HCT116 (cell line): ENCODE results near the gene KLHL9. TPM values are rescaled to one million over a fixed set of nuclear protein-coding genes. Genes with fewer than 3 reads are reported as not detected.

Experiments
- ATAC-seq: fragments of 200-7000 bp; cut with Tn5 transposase; 2 replicates; pipeline ENCODE4 v1.9.1; 2020; ENCODE audit warnings: mild to moderate bottlenecking, moderate library complexity
- BruUV-seq: library from RNA; stranded (reverse); fragments of 400-500 nt; replicated peaks from 2 replicates; lab custom pipeline; 2021; lab: Mats Ljungman, UMichigan
- CTCF ChIA-PET: fragments of 300-600 bp; sonication (Branson Sonifier 250); formaldehyde crosslinking; loops from one replicate; lab custom pipeline; 2021; ENCODE audit warnings: antibody characterized with exemption; lab: Charles Lee
- POLR2A ChIA-PET: fragments of 300-600, 350-600 bp; sonication (Branson Sonifier 250); formaldehyde crosslinking; loops from one replicate; lab custom pipeline; 2021; ENCODE audit warnings: antibody characterized with exemption; lab: Charles Lee
- RAD21 ChIA-PET, 2 experiments: fragments of 300-600 bp; sonication (Branson Sonifier 250); formaldehyde crosslinking; loops; one replicate each; lab custom pipeline; 2023; ENCODE audit warnings: low total read pairs in 2 of 2; ENCODE audit not compliant: uncharacterized antibody in 2 of 2, unreplicated experiment in 2 of 2, low non-redundant PET in 1 of 2; lab: Charles Lee
- DNase-seq: peaks from one replicate; pipeline ENCODE4 v3.0.0-alpha.2; 2010; ENCODE audit warnings: low read depth, low spot score
- H2AFZ ChIP-seq: fragments of 200-600 bp; shearing (Covaris generic), sonication (generic); 2 replicates; pipeline ENCODE4 v1.6.1; 2017; ENCODE audit warnings: low read depth, mixed run types, mixed read lengths, antibody characterized with exemption, low read length; ENCODE audit not compliant: poor library complexity, severe bottlenecking
- H3K27ac ChIP-seq: 2 replicates; pipeline ENCODE4 v1.5.1; 2012; ENCODE audit warnings: low read depth, low read length
- H3K27me3 ChIP-seq: fragments of 200-600 bp; sonication (generic); 2 replicates; pipeline ENCODE4 v1.6.1; 2016; ENCODE audit warnings: mixed run types, low read length, mixed read lengths; ENCODE audit not compliant: insufficient read depth
- H3K36me3 ChIP-seq, 2 experiments: fragments of 200-500 bp in 1 of 2; fragments of 200-600 bp in 1 of 2; sonication (Bioruptor generic) in 1 of 2; sonication (generic) in 1 of 2; 2 replicates each; pipeline versions ENCODE4 v1.5.1 to v1.6.1; 2014 to 2016; ENCODE audit warnings: low read length in 2 of 2, inconsistent platforms in 1 of 2, mixed read lengths in 1 of 2, mixed run types in 1 of 2; ENCODE audit not compliant: insufficient read depth in 2 of 2, control insufficient read depth in 1 of 2
- H3K4me1 ChIP-seq, 2 experiments: fragments of 200-600 bp in 1 of 2; sonication (generic) in 1 of 2; 2 replicates each; pipeline versions ENCODE4 v1.5.1 to v1.6.1; 2012 to 2017; ENCODE audit warnings: low read length in 2 of 2, inconsistent platforms in 1 of 2, mild to moderate bottlenecking in 1 of 2, mixed read lengths in 1 of 2, mixed run types in 1 of 2, moderate library complexity in 1 of 2; ENCODE audit not compliant: insufficient read depth in 2 of 2, control insufficient read depth in 1 of 2
- H3K4me2 ChIP-seq: fragments of 200-600 bp; sonication (generic); 2 replicates; pipeline ENCODE4 v1.6.1; 2017; ENCODE audit warnings: mixed run types, low read length, mixed read lengths
- H3K4me3 ChIP-seq, 2 experiments: fragments of 200-600 bp in 1 of 2; sonication (generic) in 1 of 2; replicated peaks in 1 of 2; 2 replicates each; pipeline ENCODE4 v1.5.1; 2011 to 2016; ENCODE audit warnings: low read length in 2 of 2, control low read depth in 1 of 2, low read depth in 1 of 2, mild to moderate bottlenecking in 1 of 2, mixed read lengths in 1 of 2, mixed run types in 1 of 2
- H3K79me2 ChIP-seq: fragments of 200-600 bp; sonication (generic); 2 replicates; pipeline ENCODE4 v1.6.1; 2017; ENCODE audit warnings: mild to moderate bottlenecking, mixed run types, low read length, moderate library complexity, mixed read lengths; ENCODE audit not compliant: insufficient read depth
- H3K9ac ChIP-seq: fragments of 200-600 bp; sonication (generic); 2 replicates; pipeline ENCODE4 v1.6.1; 2016; ENCODE audit warnings: low read length, mixed read lengths
- H3K9me2 ChIP-seq: fragments of 200-600 bp; sonication (generic), shearing (Covaris generic); 2 replicates; pipeline ENCODE4 v1.6.1; 2017; ENCODE audit warnings: mixed run types, mild to moderate bottlenecking, moderate library complexity; ENCODE audit not compliant: insufficient read depth
- H3K9me3 ChIP-seq, 2 experiments: fragments of 200-500 bp in 1 of 2; fragments of 200-600 bp in 1 of 2; sonication (Bioruptor generic) in 1 of 2; sonication (generic) in 1 of 2; 2 replicates each; pipeline ENCODE4 v1.6.1; 2014 to 2017; ENCODE audit warnings: low read length in 2 of 2, mixed read lengths in 2 of 2, inconsistent platforms in 1 of 2, low read depth in 1 of 2, mild to moderate bottlenecking in 1 of 2, mixed run types in 1 of 2, moderate library complexity in 1 of 2; ENCODE audit not compliant: control insufficient read depth in 1 of 2, insufficient read depth in 1 of 2
- H4K20me1 ChIP-seq: fragments of 200-600 bp; sonication (generic), shearing (Covaris generic); 2 replicates; pipeline ENCODE4 v1.6.1; 2017; ENCODE audit warnings: mixed run types, mild to moderate bottlenecking, moderate library complexity; ENCODE audit not compliant: insufficient read depth
- ATF3 ChIP-seq: IDR thresholded peaks from 2 replicates; pipeline ENCODE4 v1.6.1; 2012
- CBX3 ChIP-seq: IDR thresholded peaks from 2 replicates; pipeline ENCODE4 v1.6.1; 2012; ENCODE audit warnings: low read depth
- CEBPB ChIP-seq: IDR thresholded peaks from 2 replicates; pipeline ENCODE4 v1.6.1; 2012; ENCODE audit warnings: low read depth
- EGR1 ChIP-seq: IDR thresholded peaks from 2 replicates; pipeline ENCODE4 v1.6.1; 2012; ENCODE audit warnings: low read depth
- EZH2 ChIP-seq: fragments of 200-600 bp; sonication (generic); IDR thresholded peaks from 2 replicates; pipeline ENCODE4 v1.6.1; 2017; ENCODE audit warnings: antibody characterized with exemption, mixed run types
- FOSL1 ChIP-seq: IDR thresholded peaks from 2 replicates; pipeline ENCODE4 v1.6.1; 2012; ENCODE audit warnings: low read depth
- JUND ChIP-seq: IDR thresholded peaks from 2 replicates; pipeline ENCODE4 v1.6.1; 2012
- MAX ChIP-seq: IDR thresholded peaks from 2 replicates; pipeline ENCODE4 v1.6.1; 2012
- POLR2AphosphoS5 ChIP-seq: IDR thresholded peaks from 2 replicates; pipeline ENCODE4 v1.6.1; 2011; ENCODE audit warnings: mild to moderate bottlenecking, low read depth, low read length, moderate library complexity
- REST ChIP-seq: IDR thresholded peaks from 2 replicates; pipeline ENCODE4 v1.6.1; 2012; ENCODE audit warnings: low read depth
- SIN3A ChIP-seq: IDR thresholded peaks from 2 replicates; pipeline ENCODE4 v1.6.1; 2012; ENCODE audit warnings: low read depth
- SP1 ChIP-seq: IDR thresholded peaks from 2 replicates; pipeline ENCODE4 v1.6.1; 2012; ENCODE audit warnings: low read depth
- TCF7L2 ChIP-seq: IDR thresholded peaks from 2 replicates; pipeline ENCODE4 v1.7.0; 2011; ENCODE audit warnings: borderline replicate concordance, inconsistent platforms; ENCODE audit not compliant: insufficient read depth, insufficient read length; ENCODE audit errors: extremely low read depth
- YY1 ChIP-seq: IDR thresholded peaks from 2 replicates; pipeline ENCODE4 v1.6.1; 2011; ENCODE audit warnings: low read length, low read depth, moderate library complexity, mild to moderate bottlenecking; ENCODE audit not compliant: insufficient replicate concordance; ENCODE audit errors: extremely low read depth
- intact Hi-C: fragments of 100-400 bp; cut with micrococcal nuclease; formaldehyde crosslinking; loops from 2 replicates; pipeline ENCODE4 v1.10.0; 2022
- total RNA-seq: library from RNA; stranded (reverse); gene quantifications from one replicate; pipeline ENCODE4 v1.2.1, GENCODE V29; 2021; ENCODE audit not compliant: unreplicated experiment

KLHL9 gene
- total RNA-seq, 1 experiment from 2014 or later: 16.4 TPM

- RAD21 ChIA-PET: no interaction called here
- peaks cover 13 to 20% of the 10 kb centered on the region in 2 experiments for H3K4me1 ChIP-seq
- peak overlapping the region; percentile 40 for H3K4me2 ChIP-seq
- peak overlapping the region; percentile 8 for H2AFZ ChIP-seq
- peak; percentile 99 for ATAC-seq
- CTCF ChIA-PET: no interaction called here
- no peak for TF ChIP-seq REST
- TF ChIP-seq SIN3A: peak; percentile 53; the same call in 1 of the 2 replicates
- TF ChIP-seq SP1: peak; percentile 70
- TF ChIP-seq MAX: peak; percentile 84
- no peak for TF ChIP-seq EGR1
- TF ChIP-seq POLR2AphosphoS5: peak; percentile 36; the same call in 1 of the 2 replicates
- TF ChIP-seq FOSL1: peak; percentile 86
- TF ChIP-seq JUND: peak; percentile 83
- 0 out of 2 replicates have a peak, but pooled peaks have one; percentile 25 for TF ChIP-seq ATF3
- no peak for TF ChIP-seq EZH2
- no peak for TF ChIP-seq YY1
- peak; percentile 68; the same call in 1 of the 2 replicates for TF ChIP-seq CEBPB
- peak; percentile 87; the same call in 1 of the 2 replicates for TF ChIP-seq CBX3
- peak; percentile 76 for TF ChIP-seq TCF7L2
- H3K27ac ChIP-seq: no peak overlapping the region
- H3K36me3 ChIP-seq: no peaks in the 10 kb centered on the region
- H3K79me2 ChIP-seq: no peaks in the 10 kb centered on the region
- DNase-seq: peak; percentile 81
- no TSS peak for BruUV-seq
- H3K9ac ChIP-seq: no peak overlapping the region
- no peaks in the 10 kb centered on the region for H3K9me3 ChIP-seq
- no peaks in the 10 kb centered on the region for H3K27me3 ChIP-seq
- POLR2A ChIA-PET: no interaction called here
- no peaks in the 10 kb centered on the region for H4K20me1 ChIP-seq
- intact Hi-C loops: no loop called here
- H3K4me3 ChIP-seq: no peak overlapping the region
- H3K9me2 ChIP-seq: no peaks in the 10 kb centered on the region
Observed at GRCh38 chr9:21294364-21294774, 40.8 kb downstream of the KLHL9 start.
